ENCODE data around the gene NCKIPSD. TPM values are rescaled to one million over a fixed set of nuclear protein-coding genes. Genes with fewer than 3 reads are reported as not detected.
A peak's percentile ranks its signal among the peaks of the same experiment; 100 is the strongest.
"Not testable (repeated sequence)": the region's sequence is repeated elsewhere in the genome, so short reads cannot be mapped to it uniquely, and the experiment has no call there.

NCKIPSD gene
- total RNA-seq (10 to 100 TPM; 69.4 to 81.3 TPM), polyA plus RNA-seq (ENCODE audit: insufficient read depth, low read depth, low replicate concordance) (30.1 TPM)
- long read RNA-seq, donor 1, partial matches to known transcripts, result 0 of 4 reads
- long read RNA-seq, donor 1, other reads (novel, unspliced or antisense), result 0 of 4 reads
- long read RNA-seq, donor 2, partial matches to known transcripts, result 0 of 4 reads
- long read RNA-seq, donor 2, other reads (novel, unspliced or antisense), result 0 of 4 reads

DNA sequence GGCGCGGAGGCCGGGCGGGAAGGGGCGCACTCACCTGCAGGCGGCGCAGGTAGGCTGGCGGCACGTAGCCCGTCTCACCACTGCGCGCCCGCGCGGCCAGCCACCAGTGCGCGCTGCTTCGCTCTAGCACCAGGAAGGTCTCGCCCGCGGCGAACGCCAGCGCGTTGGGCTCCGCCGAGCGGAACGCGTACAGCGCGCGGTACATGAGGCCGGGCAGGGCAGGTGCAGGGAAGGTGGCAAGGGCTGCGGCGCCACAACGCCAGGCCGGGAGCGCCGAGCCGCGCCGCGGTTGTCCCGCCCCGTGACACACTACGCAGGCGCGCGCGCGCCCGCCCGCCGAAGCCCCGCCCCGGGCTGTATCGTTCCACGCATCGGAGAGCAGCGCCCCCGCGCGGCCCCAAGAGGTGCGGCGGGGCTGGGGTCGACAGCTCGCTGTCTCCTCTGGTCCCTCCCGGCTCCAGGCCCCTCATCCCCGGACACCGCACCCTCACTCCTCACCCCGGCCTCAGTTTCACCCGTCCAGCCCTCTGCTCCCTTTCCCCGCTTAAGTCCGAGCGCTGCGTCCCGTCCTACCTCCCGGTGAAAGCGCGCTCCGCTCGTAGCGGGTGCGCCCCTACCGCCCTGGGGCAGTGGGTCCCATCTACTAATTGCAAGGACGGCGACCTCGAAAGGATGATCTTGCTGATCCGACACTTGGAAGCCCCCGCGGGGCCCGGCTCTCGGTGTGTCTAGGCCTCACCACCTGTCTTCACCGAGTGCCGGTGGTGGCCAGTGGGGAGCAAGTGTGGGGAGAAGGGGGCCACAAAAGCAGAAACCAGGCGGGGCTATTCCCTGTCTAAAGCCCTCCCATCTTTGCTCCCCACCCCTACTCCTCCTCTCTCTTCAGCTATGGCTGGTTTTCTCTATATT is at the start of gene NCKIPSD:
TSS of gene NCKIPSD (minus strand) at position 313 of the 909 bp plus-strand sequence. CDS start at position 205, 108 bp downstream.
- Histone ChIP-seq H3K4me3 (peak within 1 kb of the TSS; percentile 93 to 95), H3K27me3 (no peaks in the 10 kb centered on the region), H3K36me3 (ENCODE audit: low read depth, missing control alignments) (no peaks in the 10 kb centered on the region), H3K9me3 (no peaks in the 10 kb centered on the region), H3K27ac (peak within 1 kb of the TSS; percentile 87 to 91), H3K4me1 (peaks cover 43% of the 10 kb centered on the region)
- DNase-seq, result peak; percentile 95
- TF ChIP-seq POLR2A (IDR thresholded peaks at IDR 0.05), result peak; percentile 72
- TF ChIP-seq, protein P1, sequence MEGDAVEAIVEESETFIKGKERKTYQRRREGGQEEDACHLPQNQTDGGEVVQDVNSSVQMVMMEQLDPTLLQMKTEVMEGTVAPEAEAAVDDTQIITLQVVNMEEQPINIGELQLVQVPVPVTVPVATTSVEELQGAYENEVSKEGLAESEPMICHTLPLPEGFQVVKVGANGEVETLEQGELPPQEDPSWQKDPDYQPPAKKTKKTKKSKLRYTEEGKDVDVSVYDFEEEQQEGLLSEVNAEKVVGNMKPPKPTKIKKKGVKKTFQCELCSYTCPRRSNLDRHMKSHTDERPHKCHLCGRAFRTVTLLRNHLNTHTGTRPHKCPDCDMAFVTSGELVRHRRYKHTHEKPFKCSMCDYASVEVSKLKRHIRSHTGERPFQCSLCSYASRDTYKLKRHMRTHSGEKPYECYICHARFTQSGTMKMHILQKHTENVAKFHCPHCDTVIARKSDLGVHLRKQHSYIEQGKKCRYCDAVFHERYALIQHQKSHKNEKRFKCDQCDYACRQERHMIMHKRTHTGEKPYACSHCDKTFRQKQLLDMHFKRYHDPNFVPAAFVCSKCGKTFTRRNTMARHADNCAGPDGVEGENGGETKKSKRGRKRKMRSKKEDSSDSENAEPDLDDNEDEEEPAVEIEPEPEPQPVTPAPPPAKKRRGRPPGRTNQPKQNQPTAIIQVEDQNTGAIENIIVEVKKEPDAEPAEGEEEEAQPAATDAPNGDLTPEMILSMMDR (IDR thresholded peaks at IDR 0.05), result peak; percentile 85 to 94 (median 93)
- intact Hi-C loops (cut with DNase I; ENCODE audit: low total_unique reads), result no loop called here
- WGBS, 2 donors, result 2% methylated on average over 18 to 71 of the region's 97 CpGs

GRCh38 chr3:48735075-48735767 is 49.5 kb upstream of the NCKIPSD start:
- H3K4me3 ChIP-seq; H3K27me3 ChIP-seq; H3K9me3 ChIP-seq; H3K27ac ChIP-seq; H3K36me3 ChIP-seq (ENCODE audit: low read depth, missing control alignments); DNase-seq; intact Hi-C loops (cut with DNase I; ENCODE audit: low total_unique reads): not testable (repeated sequence)
- WGBS, 2 donors, result 37 to 39% methylated on average over 8 of the region's 8 CpGs
- H3K4me1 ChIP-seq, result peaks cover 24% of the 10 kb centered on the region

- H3K4me1 ChIP-seq, result peaks cover 17% of the 10 kb centered on the region
- H3K36me3 ChIP-seq (ENCODE audit: low read depth, missing control alignments); H3K27ac ChIP-seq; H3K27me3 ChIP-seq; H3K9me3 ChIP-seq; intact Hi-C loops (cut with DNase I; ENCODE audit: low total_unique reads); DNase-seq: not testable (repeated sequence)
- WGBS, 2 donors, result 69% methylated on average over 9 of the region's 25 CpGs; no CpG with 5 or more reads in 1 of the 2 donors
- H3K4me3 ChIP-seq, result peak overlapping the region in 1 of 2 donors; percentile 20
Observed at GRCh38 chr3:48734541-48734940, 48.8 kb upstream of the NCKIPSD start.

DNA sequence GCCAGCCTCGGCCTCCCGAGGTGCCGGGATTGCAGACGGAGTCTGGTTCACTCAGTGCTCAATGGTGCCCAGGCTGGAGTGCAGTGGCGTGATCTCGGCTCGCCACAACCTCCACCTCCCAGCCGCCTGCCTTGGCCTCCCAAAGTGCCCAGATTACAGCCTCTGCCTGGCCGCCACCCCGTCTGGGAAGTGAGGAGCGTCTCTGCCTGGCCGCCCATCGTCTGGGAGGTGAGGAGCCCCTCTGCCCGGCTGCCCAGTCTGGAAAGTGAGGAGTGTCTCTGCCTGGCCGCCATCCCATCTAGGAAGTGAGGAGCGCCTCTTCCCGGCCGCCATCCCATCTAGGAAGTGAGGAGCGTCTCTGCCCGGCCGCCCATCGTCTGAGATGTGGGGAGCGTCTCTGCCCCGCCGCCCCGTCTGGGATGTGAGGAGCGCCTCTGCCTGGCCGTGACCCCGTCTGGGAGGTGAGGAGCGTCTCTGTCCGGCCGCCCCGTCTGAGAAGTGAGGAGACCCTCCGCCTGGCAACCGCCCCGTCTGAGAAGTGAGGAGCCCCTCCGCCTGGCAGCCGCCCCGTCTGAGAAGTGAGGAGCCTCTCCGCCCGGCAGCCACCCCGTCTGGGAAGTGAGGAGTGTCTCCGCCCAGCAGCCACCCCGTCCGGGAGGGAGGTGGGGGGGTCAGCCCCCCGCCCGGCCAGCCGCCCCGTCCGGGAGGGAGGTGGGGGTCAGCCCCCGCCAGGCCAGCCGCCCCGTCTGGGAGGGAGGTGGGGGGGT is 48.2 kb upstream of the NCKIPSD start:
- Histone ChIP-seq H3K4me1 (peaks cover 17% of the 10 kb centered on the region), H3K4me3 (peak overlapping the region in 1 of 2 donors; percentile 20)
- H3K9me3 ChIP-seq; DNase-seq; H3K36me3 ChIP-seq (ENCODE audit: low read depth, missing control alignments); intact Hi-C loops (cut with DNase I; ENCODE audit: low total_unique reads); H3K27ac ChIP-seq; H3K27me3 ChIP-seq: not testable (repeated sequence)
- 72 to 80% methylated on average over 1 to 21 of the region's 53 CpGs for WGBS, 2 donors

DNA sequence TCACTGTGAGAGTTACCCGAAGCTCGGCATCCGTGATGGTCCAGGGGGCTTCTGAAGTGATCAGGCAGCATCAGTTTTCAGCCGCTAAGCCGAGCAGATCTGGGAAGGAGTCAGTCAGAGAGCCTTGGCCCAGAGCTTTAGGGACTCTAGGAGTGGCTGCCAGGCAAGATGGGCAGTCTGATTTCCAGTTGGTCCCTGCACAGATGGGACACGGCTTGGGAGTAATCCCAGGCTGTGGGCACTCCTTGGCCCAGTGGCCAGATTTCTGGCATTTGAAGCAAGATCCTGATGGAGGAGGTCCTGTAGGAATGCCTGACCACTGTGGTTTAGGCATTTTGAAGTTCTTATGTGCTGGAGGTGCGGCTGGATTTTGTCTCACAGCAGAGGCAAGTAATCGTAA is 41.8 kb upstream of the NCKIPSD start:
- Histone ChIP-seq H3K9me3 (no peaks in the 10 kb centered on the region), H3K36me3 (ENCODE audit: low read depth, missing control alignments) (no peaks in the 10 kb centered on the region), H3K4me3 (no peak overlapping the region), H3K27me3 (no peaks in the 10 kb centered on the region), H3K27ac (no peak overlapping the region), H3K4me1 (peaks cover 2% of the 10 kb centered on the region)
- TF ChIP-seq POLR2A (IDR thresholded peaks at IDR 0.05), result no peak
- TF ChIP-seq, protein P1 (IDR thresholded peaks at IDR 0.05), result no peak
- WGBS, 2 donors, result 95% methylated on average over 8 of the region's 8 CpGs
- intact Hi-C loops (cut with DNase I; ENCODE audit: low total_unique reads), result no loop called here
- DNase-seq, result no peak

DNA sequence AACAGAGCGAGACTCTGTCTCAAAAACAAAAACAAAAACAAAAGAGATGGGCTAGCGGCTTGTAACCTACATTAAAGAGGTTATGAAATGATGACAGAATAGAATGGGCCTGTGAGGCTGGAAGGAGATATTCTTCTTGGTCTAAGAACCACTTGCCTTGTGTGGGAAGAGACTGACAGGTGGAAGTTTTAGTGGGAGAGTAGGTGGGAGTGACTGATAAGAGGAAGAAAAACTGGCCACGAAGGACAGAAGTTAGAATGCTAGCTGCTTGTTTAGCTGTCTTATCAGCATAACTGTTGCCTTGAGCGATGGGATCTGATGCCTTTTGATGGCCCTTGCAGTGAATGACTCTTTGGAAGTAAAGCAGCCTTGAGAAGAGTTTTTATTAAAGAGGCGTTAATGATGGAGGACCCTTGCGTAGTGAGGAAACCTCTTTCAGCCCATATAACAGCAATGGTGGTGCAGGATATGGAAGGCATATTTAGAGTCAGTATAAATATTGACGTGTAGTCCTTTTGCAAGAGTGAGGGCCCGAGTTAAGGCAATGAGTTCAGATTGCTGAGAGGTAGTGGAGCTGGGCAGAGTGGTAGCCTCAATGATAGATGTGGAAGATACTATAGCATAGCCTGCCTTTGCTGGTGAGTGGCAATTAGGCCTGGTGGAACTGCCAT is 39.6 kb upstream of the NCKIPSD start:
- H3K36me3 ChIP-seq (ENCODE audit: low read depth, missing control alignments); H3K4me1 ChIP-seq; H3K27me3 ChIP-seq; H3K27ac ChIP-seq; H3K9me3 ChIP-seq; intact Hi-C loops (cut with DNase I; ENCODE audit: low total_unique reads); DNase-seq; H3K4me3 ChIP-seq: not testable (repeated sequence)
- 81 to 83% methylated on average over 8 of the region's 8 CpGs for WGBS, 2 donors

Data from testis (tissue), 5 donors.